NCI-H1694 (cell line): Measurements from ENCODE around the gene KATNB1.
A peak's percentile ranks its signal among the peaks of the same experiment; 100 is the strongest.
"Not testable (repeated sequence)": the region's sequence is repeated elsewhere in the genome, so short reads cannot be mapped to it uniquely, and the experiment has no call there.

ENCODE experiments used
- DNase-seq: peaks from one replicate; lab custom pipeline; 2025; lab: John Stamatoyannopoulos, UW

KATNB1 gene

GRCh38 chr16:57794849-57795430 is 59.4 kb downstream of the KATNB1 start:
- DNase-seq, result no peak

GRCh38 chr16:57795431-57795878 is 59.9 kb downstream of the KATNB1 start:
- DNase-seq, result peak; percentile 58

DNA sequence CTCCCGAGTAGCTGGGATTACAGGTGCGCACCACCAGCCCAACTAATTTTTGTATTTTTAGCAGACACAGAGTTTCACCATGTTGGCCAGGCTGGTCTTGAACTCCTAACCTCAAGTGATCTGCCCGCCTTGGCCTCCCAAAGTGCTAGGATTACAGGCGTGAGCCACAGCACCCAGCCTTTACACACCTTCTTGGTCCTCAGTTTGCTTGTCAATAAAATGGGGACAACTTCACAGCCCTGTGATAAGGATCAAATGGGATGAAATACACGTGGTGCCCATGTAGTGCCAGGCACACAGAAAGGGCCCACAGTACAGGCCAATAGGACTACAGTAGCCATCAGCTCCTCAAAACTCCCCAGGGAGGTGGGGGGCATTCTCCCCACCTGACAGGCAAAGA is 60.4 kb downstream of the KATNB1 start:
- DNase-seq, result not testable (repeated sequence)

GRCh38 chr16:57797216-57797525 is 61.6 kb downstream of the KATNB1 start:
- DNase-seq, result no peak

DNA sequence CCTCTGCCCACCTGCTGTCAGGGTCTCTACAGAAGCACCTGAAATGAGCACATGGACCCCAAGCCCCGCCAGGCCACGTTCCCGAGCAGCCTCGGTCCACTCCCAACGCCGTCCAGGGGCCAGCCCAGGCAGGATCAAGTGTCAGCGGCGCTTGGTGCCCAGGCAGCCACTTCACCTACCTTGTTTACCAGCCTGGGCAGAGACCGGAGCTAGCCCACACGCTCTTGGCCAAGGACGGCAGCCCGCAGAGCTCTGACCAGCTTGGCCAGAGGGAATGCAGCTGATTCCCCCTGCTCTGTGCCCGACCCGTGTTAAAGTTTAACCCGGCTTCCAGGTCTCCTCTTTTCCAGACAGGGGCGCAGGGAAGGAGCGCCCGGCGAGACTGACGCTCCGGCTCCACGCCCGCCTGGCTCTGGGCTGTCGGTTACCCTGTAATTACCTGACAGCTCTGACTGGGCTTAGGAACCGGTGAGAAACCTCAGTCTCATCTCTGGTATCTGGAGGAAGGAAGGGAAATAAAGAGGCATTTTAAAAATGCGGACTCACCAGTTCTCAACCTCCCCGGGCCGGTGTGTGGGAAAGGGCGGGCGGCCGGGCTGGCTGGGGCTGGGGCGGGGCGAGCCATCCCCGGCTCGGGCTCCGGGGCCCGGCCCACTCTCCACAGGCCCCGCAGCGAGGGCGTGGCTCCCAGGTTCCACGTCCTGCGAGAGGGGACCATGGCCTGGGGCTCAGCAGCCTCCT is 62.1 kb downstream of the KATNB1 start:
- DNase-seq, result no peak

GRCh38 chr16:57798267-57798810 is 62.8 kb downstream of the KATNB1 start:
- no peak for DNase-seq

GRCh38 chr16:57798953-57799599 is 63.5 kb downstream of the KATNB1 start:
- no peak for DNase-seq

- DNase-seq, result no peak
These were observed 64.1 kb downstream of the KATNB1 start for GRCh38 chr16:57799600-57800199.

GRCh38 chr16:57800200-57801097 is 64.9 kb downstream of the KATNB1 start:
- no peak for DNase-seq

GRCh38 chr16:57801098-57801808 is 65.7 kb downstream of the KATNB1 start:
- DNase-seq, result no peak

DNA sequence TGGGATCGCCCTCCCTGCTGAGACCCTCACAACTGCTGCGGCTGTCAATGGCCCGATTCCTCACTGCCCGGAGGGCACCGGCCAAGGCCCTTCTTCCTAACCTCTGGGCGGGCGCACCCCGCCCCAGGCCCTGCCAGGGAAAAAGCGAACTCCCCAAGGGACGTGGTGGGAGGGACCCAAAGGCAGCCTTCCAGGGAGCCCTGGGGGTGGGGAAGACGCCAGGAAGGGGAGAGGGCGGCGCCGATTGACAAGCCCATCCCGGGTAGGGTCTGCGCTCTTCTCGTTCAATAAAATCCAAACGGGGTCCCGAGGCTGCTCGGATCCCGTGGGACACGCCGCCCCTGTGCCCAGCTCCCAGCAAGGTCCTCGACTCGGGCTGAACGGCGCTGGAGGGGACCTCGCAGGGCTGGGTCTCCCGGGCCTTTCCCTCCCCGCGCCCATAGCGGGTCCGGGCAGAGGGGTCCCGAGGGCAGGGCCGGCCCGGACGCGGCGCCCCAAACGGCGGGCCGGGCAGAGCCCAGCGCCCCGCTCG is 66.3 kb downstream of the KATNB1 start:
- DNase-seq, result no peak

DNA sequence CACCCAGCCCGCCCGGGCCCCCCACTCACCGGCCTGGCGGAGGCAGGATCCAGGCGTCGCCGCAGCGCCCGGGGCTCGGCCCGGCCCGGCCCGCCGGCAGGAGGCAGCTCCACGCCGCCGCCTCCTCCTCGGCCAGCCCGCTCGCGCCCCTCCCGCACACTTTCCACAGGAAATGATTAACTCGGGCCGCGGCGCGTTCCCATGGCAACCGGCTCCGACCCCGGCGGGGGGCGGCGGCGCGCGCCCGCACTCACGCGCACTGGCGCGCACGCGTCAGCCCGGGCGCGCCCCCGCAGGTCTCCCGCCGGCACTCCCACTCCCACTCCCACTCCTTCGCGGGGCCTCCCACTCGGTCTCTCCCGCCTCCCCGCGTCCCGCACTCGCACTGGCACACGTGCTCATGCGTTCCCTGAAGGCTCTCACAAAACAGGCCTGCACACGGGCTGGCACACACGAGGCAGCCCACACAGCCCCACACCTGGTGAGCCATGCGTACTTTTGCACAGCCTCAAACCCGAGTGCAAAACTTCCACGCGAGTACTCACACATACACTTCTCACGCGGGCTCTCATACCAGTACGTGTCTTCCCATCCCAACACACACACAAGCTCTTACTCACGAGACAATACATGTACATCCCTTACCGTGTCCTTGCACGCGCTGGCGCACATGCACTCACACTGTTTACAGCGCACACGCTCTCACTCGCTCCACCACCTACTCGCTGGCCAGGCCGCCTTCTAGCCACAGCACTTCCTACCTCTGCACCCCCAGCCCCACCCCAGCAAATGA is 67.0 kb downstream of the KATNB1 start, which contains the start of gene KIFC3:
Gene KIFC3, minus strand, starts transcription at position 151 of the 793 bp plus-strand sequence. CDS start 4,248 bp downstream, outside the sequence.
- no peak for DNase-seq

DNA sequence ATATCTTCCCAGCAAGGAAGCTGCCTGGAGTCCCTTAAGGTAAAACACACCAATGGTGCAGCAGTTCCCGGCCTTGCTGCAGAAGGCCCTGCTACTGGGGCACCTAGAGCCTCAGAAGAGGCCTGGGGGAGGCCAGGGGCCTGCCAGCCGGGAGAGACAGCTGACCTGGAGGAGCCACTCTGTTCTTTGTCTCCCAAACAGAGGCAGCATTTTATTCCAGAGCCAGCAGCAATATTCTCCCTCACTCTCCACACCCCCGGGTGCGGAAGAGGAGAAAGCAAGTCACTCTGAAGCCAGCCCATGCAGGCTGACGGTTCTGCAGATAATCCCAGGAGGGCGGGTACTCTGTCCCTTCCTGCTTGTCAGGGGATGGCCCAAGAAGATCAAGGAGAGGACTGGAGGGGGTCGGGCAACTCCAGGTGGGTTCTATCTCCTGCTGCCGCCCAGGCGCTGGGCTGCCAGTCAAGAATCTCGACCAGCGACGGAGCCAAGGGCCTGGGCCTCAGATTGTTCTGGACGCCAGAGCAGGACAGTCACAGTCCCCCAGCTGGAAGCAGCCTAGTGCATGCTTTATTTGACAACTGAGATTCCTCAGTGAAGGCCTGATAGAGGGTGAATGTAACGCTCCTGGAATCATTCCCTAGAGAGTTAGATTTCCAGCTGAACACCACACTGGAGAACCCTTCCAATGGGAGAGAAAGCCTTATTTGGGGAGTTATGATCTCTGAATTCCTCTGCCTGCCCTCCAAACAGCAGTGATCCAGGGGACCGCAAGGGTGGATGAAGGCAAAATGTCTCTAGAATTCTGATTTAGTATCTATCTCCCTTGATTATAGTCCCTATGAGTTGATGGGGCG is 67.8 kb downstream of the KATNB1 start:
- no peak for DNase-seq

GRCh38 chr16:57804111-57804837 is 68.7 kb downstream of the KATNB1 start:
- no peak for DNase-seq

DNA sequence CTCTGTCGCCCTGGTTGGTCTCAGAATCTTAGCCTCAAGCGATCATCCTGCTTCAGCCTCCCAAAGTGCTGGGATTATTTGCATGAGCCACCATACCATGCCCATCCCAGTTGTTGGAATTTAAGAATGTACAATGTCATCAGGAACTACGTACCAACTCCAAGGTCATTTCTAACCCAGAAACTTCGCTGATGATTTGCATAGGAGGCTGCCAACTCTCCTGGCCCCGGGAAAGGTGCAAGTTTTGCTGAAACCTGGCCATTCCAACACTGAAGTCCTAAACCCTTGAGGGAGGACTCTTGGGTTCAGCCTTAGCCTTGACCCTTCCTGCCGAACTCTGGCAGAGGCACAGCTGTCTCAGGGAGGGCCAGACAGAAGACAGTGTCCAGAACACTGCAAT is 69.6 kb downstream of the KATNB1 start:
- no peak for DNase-seq
